SU-DHL-6 (cell line): ENCODE measurements around the gene AGPAT4.

ENCODE experiments used
- H2AFZ ChIP-seq: fragments of 200-600 bp; sonication (generic); 2 replicates; pipeline ENCODE4 v1.6.1; 2014; ENCODE audit warnings: low read depth, mild to moderate bottlenecking, moderate library complexity, mixed read lengths, antibody characterized with exemption, low read length; ENCODE audit not compliant: severe bottlenecking
- H3F3A ChIP-seq: fragments of 200-600 bp; shearing (Covaris generic); 2 replicates; pipeline ENCODE4 v1.6.0; 2016; ENCODE audit warnings: antibody characterized with exemption, mild to moderate bottlenecking; ENCODE audit not compliant: insufficient read depth
- H3K27ac ChIP-seq: fragments of 200-600 bp; sonication (generic); 2 replicates; pipeline ENCODE4 v1.5.1; 2016; ENCODE audit warnings: low read depth, mild to moderate bottlenecking, low read length, moderate library complexity, mixed read lengths
- H3K27me3 ChIP-seq: fragments of 200-600 bp; sonication (generic), shearing (Covaris generic); 2 replicates; pipeline ENCODE4 v1.6.0; 2014; ENCODE audit warnings: mild to moderate bottlenecking, low read length
- H3K36me3 ChIP-seq: fragments of 200-600 bp; sonication (generic); 2 replicates; pipeline ENCODE4 v1.6.1; 2014; ENCODE audit warnings: mild to moderate bottlenecking, low read length, mixed read lengths
- H3K4me2 ChIP-seq: fragments of 300-600, 200-600 bp; shearing (Covaris generic), sonication (generic); 2 replicates; pipeline ENCODE4 v1.6.0; 2014; ENCODE audit warnings: low read length, low read depth, mild to moderate bottlenecking; ENCODE audit not compliant: poor library complexity, severe bottlenecking
- H3K4me3 ChIP-seq: fragments of 200-600 bp; sonication (generic); 2 replicates; pipeline ENCODE4 v1.5.1; 2014; ENCODE audit warnings: antibody characterized with exemption, low read length, mild to moderate bottlenecking, mixed read lengths; ENCODE audit not compliant: insufficient read depth, poor library complexity, severe bottlenecking
- H3K79me2 ChIP-seq: fragments of 200-600 bp; sonication (generic); 2 replicates; pipeline ENCODE4 v1.6.1; 2014; ENCODE audit warnings: mild to moderate bottlenecking, low read length, moderate library complexity; ENCODE audit not compliant: insufficient read depth
- H3K9ac ChIP-seq: fragments of 200-600 bp; sonication (generic); 2 replicates; pipeline ENCODE4 v1.7.0; 2014; ENCODE audit warnings: mild to moderate bottlenecking, low read length
- H3K9me2 ChIP-seq: fragments of 200-600 bp; sonication (generic); replicated peaks from 2 replicates; pipeline ENCODE4 v1.6.1; 2014; ENCODE audit warnings: low read length; ENCODE audit not compliant: insufficient read depth
- H3K9me3 ChIP-seq: fragments of 200-600 bp; sonication (generic); 2 replicates; pipeline ENCODE4 v1.6.1; 2014; ENCODE audit warnings: low read length, mixed read lengths; ENCODE audit not compliant: insufficient read depth
- H4K20me1 ChIP-seq: fragments of 200-600 bp; sonication (generic); 2 replicates; pipeline ENCODE4 v1.6.1; 2014; ENCODE audit warnings: low read depth, mild to moderate bottlenecking, antibody characterized with exemption, low read length, moderate library complexity, mixed read lengths
- CTCF ChIP-seq: fragments of 200-600 bp; sonication (generic); IDR thresholded peaks from one replicate; pipeline ENCODE4 v1.5.1; 2017; ENCODE audit warnings: antibody characterized with exemption, mild to moderate bottlenecking, low read length, moderate library complexity; ENCODE audit not compliant: insufficient read depth, poor library complexity, severe bottlenecking
- EZH2phosphoT487 ChIP-seq: fragments of 200-600 bp; sonication (generic), shearing (Covaris generic); conservative IDR thresholded peaks from 2 replicates; pipeline ENCODE4 v1.6.1; 2018; ENCODE audit warnings: mild to moderate bottlenecking, antibody characterized with exemption, low read length, moderate library complexity, mixed read lengths

The AGPAT4 gene

GRCh38 chr6:161273752-161274487 is at the start of gene AGPAT4:
Gene AGPAT4 (minus strand): TSS chr6:161274061. CDS start chr6:161232213, 41,848 bp downstream.
- no peaks in the 10 kb centered on the region for H3K9me2 ChIP-seq
- H3K79me2 ChIP-seq, result no peaks in the 10 kb centered on the region
- no peaks in the 10 kb centered on the region for H4K20me1 ChIP-seq
- TF ChIP-seq CTCF (no peak), EZH2phosphoT487 (no peak)
- H3K4me2 ChIP-seq, result peak within 1 kb of the TSS; percentile 81
- peak within 1 kb of the TSS; percentile 95 for H2AFZ ChIP-seq
- no peaks in the 10 kb centered on the region for H3K9me3 ChIP-seq
- H3K27me3 ChIP-seq, result no peaks in the 10 kb centered on the region
- H3K27ac ChIP-seq, result no peak within 1 kb of the TSS
- no peaks in the 10 kb centered on the region for H3F3A ChIP-seq
- no peaks in the 10 kb centered on the region for H3K36me3 ChIP-seq
- H3K4me3 ChIP-seq, result peak within 1 kb of the TSS; percentile 61
- peak within 1 kb of the TSS; percentile 43 for H3K9ac ChIP-seq

GRCh38 chr6:161319231-161319630 is 45.4 kb upstream of the AGPAT4 start:
- H3K9me2 ChIP-seq, result no peaks in the 10 kb centered on the region
- H4K20me1 ChIP-seq, result no peaks in the 10 kb centered on the region
- H3K4me2 ChIP-seq, result no peak overlapping the region
- H3K4me3 ChIP-seq, result no peak overlapping the region
- no peaks in the 10 kb centered on the region for H3F3A ChIP-seq
- no peak overlapping the region for H3K9ac ChIP-seq
- no peaks in the 10 kb centered on the region for H3K36me3 ChIP-seq
- TF ChIP-seq CTCF, result no peak
- no peak for TF ChIP-seq EZH2phosphoT487
- no peak overlapping the region for H3K27ac ChIP-seq
- no peaks in the 10 kb centered on the region for H3K27me3 ChIP-seq
- no peaks in the 10 kb centered on the region for H3K79me2 ChIP-seq
- H3K9me3 ChIP-seq, result no peaks in the 10 kb centered on the region
- no peak overlapping the region for H2AFZ ChIP-seq

GRCh38 chr6:161318456-161318855 is 44.6 kb upstream of the AGPAT4 start:
- Histone ChIP-seq H3K9me3 (no peaks in the 10 kb centered on the region), H3F3A (no peaks in the 10 kb centered on the region), H3K36me3 (no peaks in the 10 kb centered on the region), H4K20me1 (no peaks in the 10 kb centered on the region), H3K27ac (no peak overlapping the region), H3K9ac (no peak overlapping the region), H2AFZ (no peak overlapping the region), H3K4me3 (no peak overlapping the region), H3K4me2 (no peak overlapping the region), H3K27me3 (no peaks in the 10 kb centered on the region), H3K79me2 (no peaks in the 10 kb centered on the region), H3K9me2 (no peaks in the 10 kb centered on the region)
- TF ChIP-seq CTCF (no peak), EZH2phosphoT487 (no peak)
